A549 treated with DMSO at 1 μM for 4 hours (cell line): ENCODE results near the gene NUBPL. TPM values are rescaled to one million over a fixed set of nuclear protein-coding genes. Genes with fewer than 3 reads are reported as not detected.

Source experiments
- total RNA-seq: library from RNA; stranded (reverse); fragments of 200-300 nt; extraction: Qiagen RNA extraction; gene quantifications from 5 replicates; pipeline ENCODE4 v1.2.3, GENCODE V29; 2022; ENCODE audit warnings: low read depth

Gene NUBPL
- 8.2 to 12.5 TPM (median 8.8 TPM) in 5 replicates for total RNA-seq

DNA sequence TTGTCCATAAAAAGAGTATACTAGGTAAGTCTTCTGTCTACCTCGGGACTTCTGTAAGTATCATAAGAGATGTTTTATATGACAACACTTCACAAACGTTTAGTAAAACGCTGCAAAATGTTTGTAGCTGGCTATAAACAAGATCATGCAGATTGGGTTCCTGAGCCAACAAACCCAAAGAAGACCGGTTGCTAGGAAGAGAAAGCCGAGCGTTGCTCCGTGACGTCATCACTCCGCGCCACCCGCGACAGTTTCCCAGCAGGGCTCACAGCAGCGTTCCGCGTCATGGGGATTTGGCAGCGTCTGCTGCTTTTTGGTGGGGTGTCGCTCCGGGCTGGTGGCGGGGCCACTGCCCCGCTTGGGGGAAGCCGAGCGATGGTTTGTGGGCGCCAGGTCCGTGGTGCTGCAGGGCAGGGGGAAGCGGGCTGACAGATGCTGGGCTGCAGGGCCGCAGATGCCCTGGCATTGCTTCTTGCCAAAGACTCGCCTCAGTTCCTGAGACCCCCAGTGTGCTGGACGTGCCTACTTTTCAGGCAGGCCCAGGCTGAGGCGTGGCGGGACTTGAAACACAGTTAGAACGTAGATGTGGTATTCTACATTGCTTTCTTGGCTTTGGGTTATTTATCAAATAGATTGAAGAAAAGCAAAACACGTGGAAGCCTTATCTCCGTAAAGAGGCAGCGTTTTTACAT lies at the start of gene NUBPL:
Gene NUBPL, plus strand, starts transcription at position 250 of the 692 bp plus-strand sequence. Its CDS starts 36 bp downstream, at position 286.

Other genes starting within 250 kb of the NUBPL start
- gene HEATR5A, start 140.9 kb upstream of the NUBPL start, total RNA-seq: 18.6 to 28.0 TPM (median 23.1 TPM) in 5 replicates
- 18.5 to 22.1 TPM (median 21.3 TPM) in 5 replicates for gene DTD2, start 103.9 kb upstream of the NUBPL start, total RNA-seq
- gene GPR33, start 73.4 kb upstream of the NUBPL start, total RNA-seq: not detected in 5 replicates